Osteocyte (in vitro differentiated cells): ENCODE measurements around the gene SRSF6. TPM values are rescaled to one million over a fixed set of nuclear protein-coding genes. Genes with fewer than 3 reads are reported as not detected.

Source experiments
- DNase-seq: peaks from one replicate; pipeline ENCODE4 v3.0.0; 2021; ENCODE audit warnings: mixed read lengths; ENCODE audit not compliant: unreplicated experiment; ENCODE audit errors: extremely low spot score
- H3K27ac Mint-ChIP-seq: one replicate; pipeline ENCODE4 v1.8.0; 2021; ENCODE audit warnings: mild to moderate bottlenecking, mixed read lengths; ENCODE audit not compliant: unreplicated experiment
- H3K27me3 Mint-ChIP-seq: one replicate; pipeline ENCODE4 v1.8.0; 2021; ENCODE audit warnings: mixed read lengths; ENCODE audit not compliant: unreplicated experiment
- H3K36me3 Mint-ChIP-seq: one replicate; pipeline ENCODE4 v1.8.0; 2021; ENCODE audit warnings: mixed read lengths; ENCODE audit not compliant: unreplicated experiment
- H3K4me1 Mint-ChIP-seq: one replicate; pipeline ENCODE4 v1.8.0; 2021; ENCODE audit warnings: mixed read lengths; ENCODE audit not compliant: unreplicated experiment
- H3K4me3 Mint-ChIP-seq: one replicate; pipeline ENCODE4 v1.8.0; 2021; ENCODE audit warnings: mild to moderate bottlenecking, moderate library complexity, mixed read lengths; ENCODE audit not compliant: unreplicated experiment
- H3K9me3 Mint-ChIP-seq: one replicate; pipeline ENCODE4 v1.8.0; 2021; ENCODE audit warnings: mixed read lengths; ENCODE audit not compliant: unreplicated experiment
- CTCF ChIP-seq: fragments of 200-600 bp; sonication (generic); IDR thresholded peaks from 2 replicates; pipeline ENCODE4 v1.5.0; 2021; ENCODE audit warnings: antibody characterized with exemption, mild to moderate bottlenecking, moderate library complexity
- total RNA-seq: library from RNA; stranded (reverse); gene quantifications from 2 replicates; pipeline ENCODE4 v1.2.1, GENCODE V29; 2021

The SRSF6 gene
- total RNA-seq, 1 donor from 2014 or later = 200 TPM

GRCh38 chr20:43507150-43508080 lies 49.7 kb downstream of the SRSF6 start, which contains the start of gene L3MBTL1:
TSS of gene L3MBTL1 (plus strand) at chr20:43507697. CDS start at chr20:43513504, 5,807 bp downstream.
- Mint-ChIP-seq H3K27ac (no peak within 1 kb of the TSS), H3K36me3 (no peaks in the 10 kb centered on the region), H3K27me3 (peaks cover 27% of the 10 kb centered on the region), H3K4me3 (peak within 1 kb of the TSS; percentile 77), H3K9me3 (no peaks in the 10 kb centered on the region), H3K4me1 (no peaks in the 10 kb centered on the region)
- no peak for TF ChIP-seq CTCF
- DNase-seq = no peak

GRCh38 chr20:43508106-43508505 lies 50.4 kb downstream of the SRSF6 start:
- H3K27ac Mint-ChIP-seq = no peak overlapping the region
- TF ChIP-seq CTCF = no peak
- H3K4me3 Mint-ChIP-seq = peak overlapping the region; percentile 77
- no peak for DNase-seq
- no peaks in the 10 kb centered on the region for H3K9me3 Mint-ChIP-seq
- peaks cover 20% of the 10 kb centered on the region for H3K27me3 Mint-ChIP-seq
- no peaks in the 10 kb centered on the region for H3K4me1 Mint-ChIP-seq
- H3K36me3 Mint-ChIP-seq = no peaks in the 10 kb centered on the region

- Mint-ChIP-seq H3K27me3 (peaks cover 15% of the 10 kb centered on the region), H3K9me3 (no peaks in the 10 kb centered on the region), H3K4me3 (peak overlapping the region; percentile 77), H3K36me3 (no peaks in the 10 kb centered on the region), H3K27ac (no peak overlapping the region), H3K4me1 (peaks cover 2% of the 10 kb centered on the region)
- no peak for DNase-seq
- TF ChIP-seq CTCF = peak; percentile 16
These were observed 50.9 kb downstream of the SRSF6 start for GRCh38 chr20:43508604-43509040.

- no peaks in the 10 kb centered on the region for H3K36me3 Mint-ChIP-seq
- no peak overlapping the region for H3K4me3 Mint-ChIP-seq
- no peak for DNase-seq
- no peak overlapping the region for H3K27ac Mint-ChIP-seq
- no peaks in the 10 kb centered on the region for H3K9me3 Mint-ChIP-seq
- H3K27me3 Mint-ChIP-seq = no peaks in the 10 kb centered on the region
- H3K4me1 Mint-ChIP-seq = peaks cover 6% of the 10 kb centered on the region
- TF ChIP-seq CTCF = no peak
These were observed 54.2 kb downstream of the SRSF6 start for GRCh38 chr20:43511879-43512278.

- H3K4me3 Mint-ChIP-seq = peak overlapping the region; percentile 90
- peaks cover 6% of the 10 kb centered on the region for H3K4me1 Mint-ChIP-seq
- H3K9me3 Mint-ChIP-seq = no peaks in the 10 kb centered on the region
- no peak for DNase-seq
- TF ChIP-seq CTCF = no peak
- H3K27ac Mint-ChIP-seq = no peak overlapping the region
- H3K27me3 Mint-ChIP-seq = no peaks in the 10 kb centered on the region
- H3K36me3 Mint-ChIP-seq = peaks cover 6% of the 10 kb centered on the region
These were observed 55.8 kb downstream of the SRSF6 start for GRCh38 chr20:43513372-43513930.
